Measurements from ENCODE around the gene POU2AF3.

- no peak for TF ChIP-seq CTCF (IDR thresholded peaks at IDR 0.05)
- no peak for TF ChIP-seq POLR2A (IDR thresholded peaks at IDR 0.05)
Measured at GRCh38 chr11:111291764-111292163, 6.6 kb upstream of the POU2AF3 start.

Data from adrenal gland (tissue), 5 donors.